ENCODE measurements around the gene C1orf167.

C1orf167 gene

DNA sequence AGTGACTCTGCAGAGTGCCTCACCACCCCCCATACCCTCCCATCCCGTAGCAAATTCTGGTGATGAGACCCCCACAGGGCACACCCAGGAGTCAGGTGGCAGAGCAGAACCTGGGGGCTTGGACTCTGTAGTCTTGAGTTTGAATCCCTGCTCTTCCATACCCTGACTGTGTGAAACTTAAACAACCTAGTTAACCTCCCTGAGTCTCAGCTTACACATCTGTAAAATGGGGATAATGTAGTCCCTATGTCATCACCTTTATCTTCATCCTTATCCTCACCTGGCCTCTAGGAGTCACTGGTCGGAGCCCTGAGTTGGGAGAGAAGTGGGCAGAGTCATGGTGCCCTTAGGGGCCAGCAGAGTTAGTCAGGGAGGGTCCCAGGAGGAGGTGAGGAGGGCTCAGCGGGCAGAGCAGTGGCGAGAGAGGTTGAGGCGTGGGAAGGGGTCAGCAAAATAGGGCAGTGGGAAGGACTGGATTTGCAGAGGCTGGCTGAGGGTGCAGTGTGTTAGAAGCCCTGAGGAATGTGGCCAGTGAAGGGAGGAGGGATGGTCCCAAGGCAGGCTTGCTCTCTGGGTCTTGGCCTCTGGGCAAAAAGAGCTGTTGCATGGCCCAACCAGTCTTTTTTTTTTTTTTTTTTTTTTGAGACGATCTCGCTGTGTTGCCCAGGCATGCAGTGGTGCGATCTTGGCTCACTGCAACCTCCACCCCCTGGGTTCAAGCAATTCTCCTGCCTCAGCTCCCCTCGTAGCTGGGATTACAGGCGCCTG lies 18.6 kb downstream of the C1orf167 start:
- no peak for FAIRE-seq
- no peak for DNase-seq (ENCODE audit: insufficient read length, low spot score)
- TF ChIP-seq POU2F2 (IDR thresholded peaks at IDR 0.05; ENCODE audit: low read depth, low read length) (no peak), POLR2A (IDR thresholded peaks at IDR 0.05; ENCODE audit: low read depth, low read length) (no peak), PAX5 (IDR thresholded peaks at IDR 0.05; ENCODE audit: insufficient read depth, low read length, severe bottlenecking) (no peak), SPI1 (IDR thresholded peaks at IDR 0.05; ENCODE audit: low read depth, low read length) (no peak), TAF1 (IDR thresholded peaks at IDR 0.05; ENCODE audit: low read depth, low read length) (no peak), POLR2AphosphoS5 (IDR thresholded peaks at IDR 0.05; ENCODE audit: low read depth, low read length) (no peak)

- no peak for FAIRE-seq
- TF ChIP-seq POLR2A (IDR thresholded peaks at IDR 0.05; ENCODE audit: low read depth, low read length), result no peak
- no peak for TF ChIP-seq SPI1 (IDR thresholded peaks at IDR 0.05; ENCODE audit: low read depth, low read length)
- TF ChIP-seq PAX5 (IDR thresholded peaks at IDR 0.05; ENCODE audit: insufficient read depth, low read length, severe bottlenecking), result no peak
- TF ChIP-seq POU2F2 (IDR thresholded peaks at IDR 0.05; ENCODE audit: low read depth, low read length), result no peak
- TF ChIP-seq POLR2AphosphoS5 (IDR thresholded peaks at IDR 0.05; ENCODE audit: low read depth, low read length), result no peak
- TF ChIP-seq TAF1 (IDR thresholded peaks at IDR 0.05; ENCODE audit: low read depth, low read length), result no peak
Measured at GRCh38 chr1:11781297-11781696, 19.3 kb downstream of the C1orf167 start.

GRCh38 chr1:11782127-11782708 lies 20.2 kb downstream of the C1orf167 start:
- FAIRE-seq, result no peak

More at GRCh38 chr1:11781297-11781696, 19.3 kb downstream of the C1orf167 start:
- no peak for DNase-seq (ENCODE audit: insufficient read length, low spot score)

DNA sequence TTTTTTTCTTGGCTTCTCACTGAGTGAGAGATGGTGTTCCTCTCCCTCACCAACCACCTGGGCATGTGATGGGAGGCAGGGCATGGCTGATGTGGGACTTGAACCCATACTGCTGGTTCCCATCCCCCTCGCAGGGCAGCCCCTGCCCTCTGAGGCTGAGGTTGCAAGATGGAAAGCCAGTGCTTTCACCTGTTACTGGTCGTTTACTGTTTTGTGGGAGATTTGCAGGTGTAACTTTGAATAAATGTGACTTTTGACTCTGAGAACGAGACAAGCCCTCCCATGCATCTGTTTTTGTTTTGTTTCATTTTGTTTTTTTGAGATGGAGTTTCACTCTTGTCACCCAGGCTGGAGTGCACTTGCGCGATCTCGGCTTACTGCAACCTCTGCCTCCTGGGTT lies 21.6 kb downstream of the C1orf167 start:
- FAIRE-seq (peak; percentile 66), DNase-seq (ENCODE audit: insufficient read length, low spot score) (no peak)
- TF ChIP-seq SPI1 (IDR thresholded peaks at IDR 0.05; ENCODE audit: low read depth, low read length), result no peak
- no peak for TF ChIP-seq POLR2AphosphoS5 (IDR thresholded peaks at IDR 0.05; ENCODE audit: low read depth, low read length)
- no peak for TF ChIP-seq PAX5 (IDR thresholded peaks at IDR 0.05; ENCODE audit: insufficient read depth, low read length, severe bottlenecking)
- TF ChIP-seq POU2F2 (IDR thresholded peaks at IDR 0.05; ENCODE audit: low read depth, low read length), result no peak
- TF ChIP-seq TAF1 (IDR thresholded peaks at IDR 0.05; ENCODE audit: low read depth, low read length), result no peak
- no peak for TF ChIP-seq POLR2A (IDR thresholded peaks at IDR 0.05; ENCODE audit: low read depth, low read length)

More at GRCh38 chr1:11782127-11782708, 20.2 kb downstream of the C1orf167 start:
- no peak for DNase-seq (ENCODE audit: insufficient read length, low spot score)
- no peak for TF ChIP-seq POLR2A (IDR thresholded peaks at IDR 0.05; ENCODE audit: low read depth, low read length)
- TF ChIP-seq PAX5 (IDR thresholded peaks at IDR 0.05; ENCODE audit: insufficient read depth, low read length, severe bottlenecking), result no peak
- no peak for TF ChIP-seq SPI1 (IDR thresholded peaks at IDR 0.05; ENCODE audit: low read depth, low read length)
- TF ChIP-seq POU2F2 (IDR thresholded peaks at IDR 0.05; ENCODE audit: low read depth, low read length), result no peak
- TF ChIP-seq TAF1 (IDR thresholded peaks at IDR 0.05; ENCODE audit: low read depth, low read length), result no peak
- no peak for TF ChIP-seq POLR2AphosphoS5 (IDR thresholded peaks at IDR 0.05; ENCODE audit: low read depth, low read length)

DNA sequence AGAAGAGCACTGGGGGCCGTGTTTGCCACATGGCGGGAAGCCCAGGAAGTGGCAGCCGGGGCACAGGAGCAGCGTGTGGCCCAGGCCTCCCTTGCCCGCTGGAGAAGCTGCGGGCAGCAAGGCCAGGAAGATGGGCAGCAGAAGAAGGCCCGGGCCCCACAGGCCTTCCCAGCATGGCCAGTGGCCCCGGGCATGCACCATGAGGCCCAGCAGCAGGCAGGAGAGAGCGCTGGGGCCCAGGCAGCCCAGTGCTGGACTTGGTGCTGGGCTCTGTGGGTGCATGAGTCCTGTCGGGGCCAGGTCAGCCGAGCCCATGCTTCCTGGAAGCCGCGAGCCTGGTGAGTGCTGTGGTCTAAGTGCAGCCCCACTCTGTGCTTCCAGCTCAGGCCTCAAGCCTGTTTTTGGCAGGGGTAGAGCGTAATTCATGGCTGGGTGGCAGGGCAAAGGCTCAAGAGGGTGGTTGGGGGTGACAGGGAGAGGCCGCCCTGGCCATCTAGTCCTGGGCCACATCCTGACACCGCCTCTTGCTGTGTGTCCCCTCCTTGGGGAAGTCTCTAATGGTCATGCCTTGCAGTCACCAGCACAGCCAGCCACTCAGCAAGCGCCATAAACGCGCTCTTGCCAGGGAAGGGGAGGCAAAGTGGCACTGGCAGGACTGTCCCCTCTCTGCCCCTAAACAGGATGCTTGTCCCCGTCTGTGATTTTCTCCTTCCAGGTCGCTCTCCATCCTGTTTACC lies 22.4 kb downstream of the C1orf167 start:
- FAIRE-seq (peak; percentile 9), DNase-seq (ENCODE audit: insufficient read length, low spot score) (no peak)
- no peak for TF ChIP-seq POU2F2 (IDR thresholded peaks at IDR 0.05; ENCODE audit: low read depth, low read length)
- no peak for TF ChIP-seq SPI1 (IDR thresholded peaks at IDR 0.05; ENCODE audit: low read depth, low read length)
- TF ChIP-seq POLR2A (IDR thresholded peaks at IDR 0.05; ENCODE audit: low read depth, low read length), result no peak
- TF ChIP-seq TAF1 (IDR thresholded peaks at IDR 0.05; ENCODE audit: low read depth, low read length), result no peak
- no peak for TF ChIP-seq PAX5 (IDR thresholded peaks at IDR 0.05; ENCODE audit: insufficient read depth, low read length, severe bottlenecking)

DNA sequence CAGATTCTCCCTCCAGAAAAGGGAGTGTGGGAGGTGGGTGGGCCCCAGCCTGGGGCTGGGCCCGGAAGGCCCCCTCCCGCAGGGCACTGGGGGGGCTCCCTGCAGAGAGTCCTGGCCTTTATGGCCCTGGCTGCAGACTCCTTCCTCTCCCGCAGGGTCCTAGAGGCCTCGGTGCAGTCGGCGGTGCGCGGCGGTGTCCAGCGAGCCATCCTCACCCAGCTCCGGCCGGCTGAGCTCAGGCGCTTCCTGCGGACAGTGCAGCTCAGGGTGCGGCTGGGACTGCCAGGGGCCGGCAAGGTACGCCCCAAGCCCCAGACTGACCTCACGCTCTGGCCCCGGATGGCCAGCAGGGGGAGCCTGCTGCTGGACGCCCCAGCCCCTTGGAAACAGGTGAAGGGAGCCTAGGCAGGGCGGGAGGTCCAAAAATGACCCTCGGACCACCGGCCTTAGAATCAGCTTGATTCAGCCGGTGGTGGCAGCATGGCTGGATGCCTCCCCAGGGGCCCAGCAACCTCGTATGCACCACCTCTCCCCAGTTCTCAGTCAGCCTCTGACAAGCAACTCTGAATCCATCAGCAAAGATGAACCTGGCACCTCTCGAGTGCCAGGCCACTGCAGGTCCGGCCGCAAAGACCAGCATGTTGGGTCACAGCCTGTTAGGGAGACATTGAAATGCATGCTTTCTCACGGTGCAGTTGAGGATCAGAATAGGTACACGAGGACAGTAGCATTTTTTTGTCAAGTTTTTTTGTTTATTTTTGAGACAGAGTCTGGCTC lies 23.2 kb downstream of the C1orf167 start:
- TF ChIP-seq PAX5 (IDR thresholded peaks at IDR 0.05; ENCODE audit: insufficient read depth, low read length, severe bottlenecking) (no peak), POU2F2 (IDR thresholded peaks at IDR 0.05; ENCODE audit: low read depth, low read length) (no peak), TAF1 (IDR thresholded peaks at IDR 0.05; ENCODE audit: low read depth, low read length) (no peak), POLR2AphosphoS5 (IDR thresholded peaks at IDR 0.05; ENCODE audit: low read depth, low read length) (no peak), POLR2A (IDR thresholded peaks at IDR 0.05; ENCODE audit: low read depth, low read length) (no peak), SPI1 (IDR thresholded peaks at IDR 0.05; ENCODE audit: low read depth, low read length) (no peak)
- DNase-seq (ENCODE audit: insufficient read length, low spot score), result peak; percentile 77
- FAIRE-seq, result peak; percentile 84

DNA sequence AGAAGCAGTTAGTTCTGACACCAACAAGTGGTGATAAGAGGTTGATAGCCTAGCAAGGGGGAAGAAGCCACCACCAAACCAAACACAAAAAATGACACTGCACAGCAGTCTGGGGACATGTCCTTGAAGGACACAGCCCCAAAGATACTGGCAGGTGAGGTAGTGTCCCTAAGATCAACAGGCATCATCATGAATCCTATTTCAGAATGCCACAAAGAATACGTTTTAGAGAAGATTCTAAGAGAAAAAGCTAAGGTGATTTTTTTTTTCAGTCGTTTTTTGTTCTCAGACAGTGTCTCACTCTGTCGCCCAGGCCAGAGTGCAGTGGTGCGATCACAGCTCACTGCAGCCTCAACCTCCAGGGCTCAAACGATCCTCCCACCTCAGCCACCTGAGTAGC lies 24.2 kb downstream of the C1orf167 start:
- no peak for FAIRE-seq
- no peak for DNase-seq (ENCODE audit: insufficient read length, low spot score)
- no peak for TF ChIP-seq TAF1 (IDR thresholded peaks at IDR 0.05; ENCODE audit: low read depth, low read length)

- TF ChIP-seq SPI1 (IDR thresholded peaks at IDR 0.05; ENCODE audit: low read depth, low read length), result no peak
- no peak for TF ChIP-seq POU2F2 (IDR thresholded peaks at IDR 0.05; ENCODE audit: low read depth, low read length)
- no peak for TF ChIP-seq TAF1 (IDR thresholded peaks at IDR 0.05; ENCODE audit: low read depth, low read length)
- TF ChIP-seq PAX5 (IDR thresholded peaks at IDR 0.05; ENCODE audit: insufficient read depth, low read length, severe bottlenecking), result no peak
- no peak for TF ChIP-seq POLR2A (IDR thresholded peaks at IDR 0.05; ENCODE audit: low read depth, low read length)
- TF ChIP-seq POLR2AphosphoS5 (IDR thresholded peaks at IDR 0.05; ENCODE audit: low read depth, low read length), result no peak
- no peak for FAIRE-seq
Measured at GRCh38 chr1:11787251-11787803, 25.3 kb downstream of the C1orf167 start.

More at GRCh38 chr1:11787251-11787803, 25.3 kb downstream of the C1orf167 start:
- DNase-seq (ENCODE audit: insufficient read length, low spot score), result no peak

Measured in GM12891 (cell line).